GM23338 (cell line): ENCODE results near the gene PTPRN2.

Experiments used
- CTCF ChIP-seq, 2 experiments: fragments of 200-600 bp in 1 of 2; sonication (generic) in 1 of 2; conservative IDR thresholded peaks; 2 replicates each; pipeline versions ENCODE4 v1.5.1 to v1.6.1; 2016 to 2017; ENCODE audit warnings: antibody characterized with exemption in 2 of 2, low read depth in 2 of 2, mild to moderate bottlenecking in 2 of 2, moderate library complexity in 1 of 2
- EZH2 ChIP-seq: fragments of 200-600 bp; sonication (generic); IDR thresholded peaks from one replicate; pipeline ENCODE4 v1.8.0; 2017; ENCODE audit warnings: antibody characterized with exemption, mild to moderate bottlenecking, low read depth; ENCODE audit not compliant: unreplicated experiment
- REST ChIP-seq: IDR thresholded peaks from one replicate; pipeline ENCODE4 v1.6.1; 2018; ENCODE audit warnings: antibody characterized with exemption; ENCODE audit not compliant: unreplicated experiment

GRCh38 chr7:158494643-158495042 lies 93.0 kb downstream of the PTPRN2 start:
- TF ChIP-seq CTCF (conservative IDR thresholded peaks at IDR 0.05; ENCODE audit: low read depth in 2 of 2) (no peak), EZH2 (no peak), REST (no peak)
